GM12878 (cell line): ENCODE results near the gene PXMP4. TPM values are rescaled to one million over a fixed set of nuclear protein-coding genes. Genes with fewer than 3 reads are reported as not detected.

ENCODE experiments used
- ATAC-seq: fragments of 200-7000 bp; cut with Tn5 transposase; 3 replicates; pipeline ENCODE4 v1.9.1; 2020; ENCODE audit warnings: mild to moderate bottlenecking, moderate library complexity
- BruUV-seq: library from RNA; stranded (reverse); fragments of 400-500 nt; replicated peaks from 2 replicates; lab custom pipeline; 2021; lab: Mats Ljungman, UMichigan
- CTCF ChIA-PET: fragments of 300-600 bp; sonication (Branson Sonifier 250); formaldehyde crosslinking; extraction: SDS; loops from one replicate; lab custom pipeline; 2021; ENCODE audit warnings: inconsistent platforms; lab: Yijun Ruan, JAX
- POLR2A ChIA-PET: fragments of 350-600 bp; formaldehyde crosslinking; extraction: SDS; loops from one replicate; lab custom pipeline; 2021; ENCODE audit warnings: inconsistent platforms; lab: Charles Lee
- RAD21 ChIA-PET: fragments of 300-600 bp; sonication (Branson Sonifier 250); formaldehyde crosslinking; loops from one replicate; lab custom pipeline; 2023; ENCODE audit warnings: antibody characterized with exemption; ENCODE audit not compliant: unreplicated experiment; lab: Charles Lee
- SMC1A ChIA-PET: fragments of 300-600 bp; sonication (Branson Sonifier 250); formaldehyde crosslinking; loops from one replicate; lab custom pipeline; 2023; ENCODE audit not compliant: unreplicated experiment, uncharacterized antibody; lab: Charles Lee
- DNase-seq: peaks from one replicate; pipeline ENCODE4 v3.0.0-alpha.2; 2011; ENCODE audit warnings: low read depth, low spot score
- FAIRE-seq: peaks from 3 replicates; lab custom pipeline; 2011; peaks lifted over from hg19 to GRCh38; lab: Jason Lieb, UNC
- H2AFZ ChIP-seq: 2 replicates; pipeline ENCODE4 v1.6.0; 2011; ENCODE audit warnings: low read depth, low read length, control low read depth; ENCODE audit not compliant: control insufficient read depth
- H3K27ac ChIP-seq: 2 replicates; pipeline ENCODE4 v1.5.1; 2011; ENCODE audit warnings: control low read depth; ENCODE audit not compliant: control insufficient read depth, insufficient read depth
- H3K27me3 ChIP-seq, 2 experiments: replicated peaks in 1 of 2; 2 replicates each; pipeline versions ENCODE4 v1.6.0 to v1.6.1; 2011; ENCODE audit warnings: low read length in 1 of 2; ENCODE audit not compliant: control insufficient read depth in 2 of 2, insufficient read depth in 2 of 2
- H3K36me3 ChIP-seq, 2 experiments: 2 replicates each; pipeline ENCODE4 v1.5.1; 2011; ENCODE audit warnings: low read length in 1 of 2; ENCODE audit not compliant: control insufficient read depth in 2 of 2, insufficient read depth in 2 of 2
- H3K4me1 ChIP-seq: 2 replicates; pipeline ENCODE4 v1.6.1; 2011; ENCODE audit warnings: mild to moderate bottlenecking, low read length, moderate library complexity, mixed read lengths; ENCODE audit not compliant: control insufficient read depth, insufficient read depth
- H3K4me2 ChIP-seq: 2 replicates; pipeline ENCODE4 v1.6.0; 2011; ENCODE audit warnings: control low read depth; ENCODE audit not compliant: control insufficient read depth, insufficient read depth
- H3K4me3 ChIP-seq: fragments of 200-600 bp; sonication (generic); 2 replicates; pipeline ENCODE4 v1.5.1; 2016
- H3K79me2 ChIP-seq: 2 replicates; pipeline ENCODE4 v1.6.0; 2011; ENCODE audit warnings: low read length; ENCODE audit not compliant: control insufficient read depth, insufficient read depth
- H3K9ac ChIP-seq: 2 replicates; pipeline ENCODE4 v1.8.0; 2011; ENCODE audit warnings: low read length, control low read depth, mixed read lengths; ENCODE audit not compliant: control insufficient read depth, insufficient read depth
- H3K9me3 ChIP-seq: replicated peaks from 3 replicates; pipeline ENCODE4 v1.5.1; 2011; ENCODE audit warnings: mild to moderate bottlenecking, low read length; ENCODE audit not compliant: control insufficient read depth, insufficient read depth
- H4K20me1 ChIP-seq: 2 replicates; pipeline ENCODE4 v1.6.0; 2011; ENCODE audit not compliant: control insufficient read depth, insufficient read depth
- CHD2 ChIP-seq: IDR thresholded peaks from 2 replicates; pipeline ENCODE4 v1.6.1; 2011; ENCODE audit warnings: low read depth, low read length, improper control_type of control experiment, borderline replicate concordance
- CUX1 ChIP-seq: IDR thresholded peaks from 2 replicates; pipeline ENCODE4 v1.6.1; 2012; ENCODE audit warnings: improper control_type of control experiment, low read depth, low read length; ENCODE audit not compliant: insufficient replicate concordance
- GATAD2B ChIP-seq: fragments of 450-650 bp; conservative IDR thresholded peaks from 2 replicates; pipeline ENCODE4 v1.6.1; 2017; ENCODE audit warnings: low read depth, mild to moderate bottlenecking, moderate library complexity
- IRF5 ChIP-seq: fragments of 450-650 bp; IDR thresholded peaks from 2 replicates; pipeline ENCODE4 v1.6.1; 2017; ENCODE audit warnings: borderline replicate concordance
- KLF5 ChIP-seq: fragments of 450-650 bp; IDR thresholded peaks from 2 replicates; pipeline ENCODE4 v1.6.1; 2014; ENCODE audit warnings: mild to moderate bottlenecking; ENCODE audit not compliant: partially characterized antibody
- MAX ChIP-seq: IDR thresholded peaks from 2 replicates; pipeline ENCODE4 v1.6.1; 2012; ENCODE audit warnings: low read depth, low read length, improper control_type of control experiment
- NFYB ChIP-seq: IDR thresholded peaks from 2 replicates; pipeline ENCODE4 v1.6.1; 2011; ENCODE audit warnings: low read depth, mild to moderate bottlenecking, low read length, improper control_type of control experiment, moderate library complexity; ENCODE audit not compliant: insufficient read depth
- RAD21 ChIP-seq: IDR thresholded peaks from 2 replicates; pipeline ENCODE4 v1.6.1; 2011; ENCODE audit warnings: mild to moderate bottlenecking, low read depth, low read length, moderate library complexity; ENCODE audit not compliant: insufficient read depth
- RFX5 ChIP-seq: IDR thresholded peaks from 2 replicates; pipeline ENCODE4 v1.6.1; 2011; ENCODE audit warnings: low read depth, low read length, improper control_type of control experiment
- ZNF207 ChIP-seq: fragments of 450-650 bp; IDR thresholded peaks from 2 replicates; pipeline ENCODE4 v1.6.1; 2014; ENCODE audit warnings: antibody characterized with exemption, mild to moderate bottlenecking, borderline replicate concordance
- WGBS: methylation state at CpG from one replicate; pipeline ENCODE4 v1.1.6; 2016; ENCODE audit warnings: low lambda C conversion rate; ENCODE audit not compliant: insufficient replicate concordance, insufficient coverage; ENCODE audit errors: missing lambda C conversion rate; 5-methylcytosine and 5-hydroxymethylcytosine counted together
- in situ Hi-C: fragments of 300-500 bp; cut with MboI; formaldehyde crosslinking; loops from 9 replicates; pipeline ENCODE4 v1.14.3; 2018; ENCODE audit warnings: mixed read lengths
- intact Hi-C: fragments of 100-400 bp; cut with micrococcal nuclease; formaldehyde crosslinking; loops from one replicate; pipeline ENCODE4 v1.14.2; 2022; ENCODE audit not compliant: unreplicated experiment
- polyA plus RNA-seq, 11 experiments: library from polyadenylated mRNA; depleted of rRNA in 4 of 11; unstranded in 6 of 11; stranded (reverse) in 5 of 11; fragments of >200 nt; fragmentation: Nextera tagmentation in 4 of 11; fragmentation: Illumina TruSeq in 1 of 11; extraction: Ambion mirVana in 4 of 11; extraction: Trizol in 1 of 11; gene quantifications; 1 replicate in 1 of 11; 2 replicates in 10 of 11; pipeline versions ENCODE4 v1.2.1 to v1.2.3, GENCODE V29; 2011 to 2016; ENCODE audit warnings: inconsistent platforms in 2 of 11, missing spikeins in 2 of 11, low read depth in 1 of 11
- total RNA-seq, 4 experiments: library from RNA; depleted of rRNA in 3 of 4; stranded (reverse); fragments of >200 nt in 3 of 4; fragmentation: Illumina TruSeq in 1 of 4; extraction: Trizol in 1 of 4; gene quantifications; 2 replicates each; pipeline versions ENCODE4 v1.2.1 to v1.2.3, GENCODE V29; 2013 to 2021

PXMP4 gene
- total and polyA plus RNA-seq, 10 of the 15 experiments (the other 5 are each of a cell fraction or from before 2014, with no cell fraction given): 3.6 to 19.2 (median 8.6) TPM

GRCh38 chr20:33733654-33734576 lies 13.8 kb upstream of the PXMP4 start (continued):
- peak; percentile 70 for TF ChIP-seq CUX1

- in situ Hi-C loops: no loop called here
- Histone ChIP-seq H2AFZ (peak overlapping the region; percentile 79), H3K4me3 (peak overlapping the region; percentile 82), H3K9me3 (peaks cover 4% of the 10 kb centered on the region), H3K4me2 (peak overlapping the region; percentile 82), H3K27me3 (no peaks in the 10 kb centered on the region), H3K9ac (peak overlapping the region; percentile 60), H3K27ac (peak overlapping the region; percentile 77), H3K4me1 (peaks cover 7% of the 10 kb centered on the region), H3K36me3 (no peaks in the 10 kb centered on the region), H3K79me2 (peaks cover 1% of the 10 kb centered on the region), H4K20me1 (no peaks in the 10 kb centered on the region)
- ChIA-PET SMC1A (interaction anchor here (1.3 to 3.6 kb wide), 5 partner anchors 40 to 86 kb away, joined by 4 to 20 read pairs (median 6); no protein-coding TSS in a partner anchor), RAD21 (interaction anchor here (0.6 to 2.8 kb wide), 18 partner anchors 9 to 380 kb away, joined by 3 to 24 read pairs (median 4); partner anchors contain the start of genes ACTL10, CHMP4B, EIF2S2 and PXMP4), POLR2A (interaction anchor here (0.6 to 2.2 kb wide), 13 partner anchors 12 to 752 kb away, joined by 3 to 9 read pairs (median 5); partner anchors contain the start of genes ACTL10 and CHMP4B), CTCF (interaction anchor here (0.5 to 1.9 kb wide), 11 partner anchors 13 to 284 kb away, joined by 3 to 10 read pairs (median 3); partner anchors contain the start of genes ACTL10 and CHMP4B)
- ATAC-seq (peak; percentile 74), FAIRE-seq (no peak), DNase-seq (peak; percentile 32)
- intact Hi-C loops: loop anchor here (1.0 to 5.0 kb wide), 4 partner anchors 46 to 275 kb away; partner anchors contain the start of genes CHMP4B, E2F1 and RALY
- TSS peak; percentile 75 for BruUV-seq
- WGBS: under 1% methylated on average over 45 of the region's 68 CpGs
- TF ChIP-seq ZNF207: 0 out of 2 replicates have a peak, but pooled peaks have one; percentile 38
- TF ChIP-seq MAX: peak; percentile 71
- no peak for TF ChIP-seq RFX5
- no peak for TF ChIP-seq IRF5
- TF ChIP-seq GATAD2B: peak; percentile 82
- no peak for TF ChIP-seq CHD2
- no peak for TF ChIP-seq KLF5
- TF ChIP-seq RAD21: 0 out of 2 replicates have a peak, but pooled peaks have one; percentile 4
- TF ChIP-seq NFYB: no peak
These were observed 12.3 kb upstream of the PXMP4 start for GRCh38 chr20:33732166-33732970.
